Thymus (tissue), 11 donors: ENCODE data around the gene PSAPL1. TPM values are rescaled to one million over a fixed set of nuclear protein-coding genes. Genes with fewer than 3 reads are reported as not detected.

ENCODE experiments used
- DNase-seq, 9 donors: peaks; one replicate each; pipeline ENCODE4 v3.0.0-alpha.2; 2013; ENCODE audit warnings: low spot score in 9 of 9, low read depth in 6 of 9, missing footprints in 1 of 9
- H3K27ac ChIP-seq, 2 donors: one replicate each; pipeline ENCODE4 v1.5.1; 2013; ENCODE audit warnings: control low read depth in 1 of 2, low read depth in 1 of 2, low read length in 1 of 2, mild to moderate bottlenecking in 1 of 2, moderate library complexity in 1 of 2
- H3K27me3 ChIP-seq, 2 donors: one replicate each; pipeline ENCODE4 v1.5.1; 2013; ENCODE audit warnings: low read length in 1 of 2; ENCODE audit not compliant: control insufficient read depth in 2 of 2, insufficient read depth in 1 of 2
- H3K36me3 ChIP-seq, 2 donors: one replicate each; pipeline ENCODE4 v1.5.1; 2013; ENCODE audit warnings: low read length in 1 of 2, mild to moderate bottlenecking in 1 of 2, moderate library complexity in 1 of 2; ENCODE audit not compliant: control insufficient read depth in 2 of 2, insufficient read depth in 2 of 2
- H3K4me1 ChIP-seq, 2 donors: one replicate each; pipeline ENCODE4 v1.5.1; 2013; ENCODE audit warnings: low read length in 2 of 2; ENCODE audit not compliant: control insufficient read depth in 2 of 2, insufficient read depth in 2 of 2
- H3K4me3 ChIP-seq, 2 donors: one replicate each; pipeline ENCODE4 v1.5.1; 2013; ENCODE audit warnings: low read length in 2 of 2, control low read depth in 1 of 2, mild to moderate bottlenecking in 1 of 2
- H3K9me3 ChIP-seq, 2 donors: one replicate each; pipeline ENCODE4 v1.5.1; 2013; ENCODE audit warnings: low read length in 1 of 2, mild to moderate bottlenecking in 1 of 2; ENCODE audit not compliant: control insufficient read depth in 2 of 2, insufficient read depth in 1 of 2
- WGBS: extraction: QIAGEN DNeasy Blood & Tissue Kit; methylation state at CpG from one replicate; pipeline ENCODE4 v1.1.7; 2013; 5-methylcytosine and 5-hydroxymethylcytosine counted together
- polyA plus RNA-seq: library from polyadenylated mRNA; stranded (reverse); fragments of 200-250 nt; gene quantifications from one replicate; pipeline ENCODE4 v1.2.3, GENCODE V29; 2013
- total RNA-seq: library from RNA; stranded (reverse); fragments of 120-200 nt; gene quantifications from one replicate; pipeline ENCODE4 v1.2.4, GENCODE V29; 2013
- donor health status: healthy.

The PSAPL1 gene
- total and polyA plus RNA-seq, 2 donors = 0.09 to 0.64 TPM

DNA sequence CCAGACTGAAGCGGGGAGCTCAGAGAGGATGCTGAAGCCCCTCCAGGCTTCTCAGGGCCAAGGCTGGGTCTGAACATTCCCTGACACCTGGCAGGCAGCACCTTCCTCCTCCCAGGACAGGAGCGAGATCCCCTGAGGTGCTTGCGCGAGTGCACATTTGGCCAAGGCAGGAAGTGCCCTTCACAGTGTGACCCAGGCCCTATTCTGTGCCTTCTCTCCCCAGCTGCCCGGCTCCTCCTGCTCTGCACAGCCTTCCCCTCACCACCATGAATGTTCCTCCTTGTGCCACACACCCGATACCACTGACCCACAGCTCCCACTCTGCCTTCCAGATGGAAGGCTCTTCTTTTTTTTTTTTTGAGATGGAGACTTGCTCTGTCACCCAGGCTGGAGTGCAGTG, 17.1 kb upstream of the PSAPL1 start:
- Histone ChIP-seq H3K4me3 (no peak overlapping the region), H3K27ac (no peak overlapping the region), H3K36me3 (no peaks in the 10 kb centered on the region), H3K27me3 (no peaks in the 10 kb centered on the region), H3K4me1 (no peaks in the 10 kb centered on the region), H3K9me3 (peaks cover 2 to 5% of the 10 kb centered on the region in 2 donors)
- 72% methylated on average over 6 of the region's 6 CpGs for WGBS
- DNase-seq = no peak

DNA sequence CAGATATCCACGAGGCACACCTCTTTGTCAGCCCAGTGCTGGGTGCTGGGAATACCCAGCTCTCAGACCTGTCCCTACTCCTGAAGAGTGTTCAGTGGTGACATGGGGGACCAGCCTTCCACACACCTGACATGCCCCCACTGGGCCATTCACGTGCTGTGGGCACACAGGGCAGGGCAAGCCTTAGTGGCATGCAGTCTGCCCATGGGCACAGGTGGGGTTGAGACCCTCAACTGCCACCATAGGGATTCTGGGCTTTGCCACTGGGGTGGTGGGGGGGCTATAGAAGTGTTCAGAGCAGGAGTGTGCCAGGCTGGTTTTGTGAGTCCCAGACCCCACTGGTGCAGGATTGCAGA, 16.7 kb upstream of the PSAPL1 start:
- H3K9me3 ChIP-seq = peaks cover 2 to 5% of the 10 kb centered on the region in 2 donors
- no peak overlapping the region for H3K4me3 ChIP-seq
- 84% methylated on average over 2 of the region's 2 CpGs for WGBS
- H3K27me3 ChIP-seq = no peaks in the 10 kb centered on the region
- no peak overlapping the region for H3K27ac ChIP-seq
- no peak for DNase-seq
- no peaks in the 10 kb centered on the region for H3K4me1 ChIP-seq
- no peaks in the 10 kb centered on the region for H3K36me3 ChIP-seq

DNA sequence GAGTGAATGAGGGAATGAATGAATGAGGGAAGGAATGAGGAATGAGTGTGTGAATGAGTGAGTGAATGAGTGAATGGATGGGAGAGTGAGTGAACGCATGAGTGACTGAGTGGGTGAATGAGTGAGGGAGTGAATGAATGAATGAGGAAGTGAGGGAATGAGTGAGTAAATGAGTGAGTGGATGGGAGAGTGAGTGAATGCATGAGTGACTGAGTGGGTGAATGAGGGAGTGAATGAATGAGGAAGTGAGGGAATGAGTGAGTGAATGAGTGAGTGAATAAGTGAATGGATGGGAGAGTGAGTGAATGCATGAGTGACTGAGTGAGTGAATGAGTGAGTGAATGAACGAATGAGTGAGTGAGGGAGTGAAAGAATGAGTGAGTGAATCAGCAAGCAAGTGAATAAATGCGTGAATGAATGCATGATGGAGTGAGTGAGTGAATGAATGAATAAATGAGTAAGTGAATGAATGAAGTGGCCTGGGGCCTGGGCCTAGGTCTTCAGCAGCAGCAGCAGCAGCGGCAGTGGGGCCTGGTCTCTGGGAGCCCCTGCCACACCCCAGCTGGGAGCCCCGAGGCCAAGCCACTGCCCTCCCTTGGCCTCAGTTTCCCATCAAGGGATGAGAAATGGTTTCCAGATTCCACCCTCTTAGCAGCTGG, 16.2 kb upstream of the PSAPL1 start:
- peaks cover 2 to 5% of the 10 kb centered on the region in 2 donors for H3K9me3 ChIP-seq
- no peaks in the 10 kb centered on the region for H3K27me3 ChIP-seq
- no peak for DNase-seq
- no peak overlapping the region for H3K27ac ChIP-seq
- H3K4me3 ChIP-seq = no peak overlapping the region
- no peaks in the 10 kb centered on the region for H3K4me1 ChIP-seq
- H3K36me3 ChIP-seq = no peaks in the 10 kb centered on the region
- WGBS = 81% methylated on average over 5 of the region's 5 CpGs

DNA sequence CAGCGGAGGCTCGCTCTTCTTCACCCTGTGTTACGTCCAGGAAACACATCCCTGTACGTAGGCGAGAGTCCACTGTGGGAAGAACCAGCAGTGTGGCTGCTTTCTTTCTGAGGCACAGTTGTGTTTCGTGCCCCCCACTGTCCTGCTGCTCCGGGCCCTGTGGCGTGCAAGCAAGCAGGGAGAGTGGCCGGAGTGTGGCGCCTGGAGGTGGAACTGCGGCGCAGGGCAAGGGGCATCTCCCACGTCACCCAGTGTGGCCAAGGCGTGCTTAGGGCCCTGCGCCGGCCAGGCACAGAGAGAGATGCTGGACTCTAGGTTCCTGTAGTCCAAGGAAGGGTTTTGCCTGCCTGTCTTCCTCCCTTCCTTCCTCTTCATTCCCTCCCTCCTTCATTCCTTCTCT, 13.3 kb upstream of the PSAPL1 start:
- 83% methylated on average over 16 of the region's 16 CpGs for WGBS
- no peaks in the 10 kb centered on the region for H3K4me1 ChIP-seq
- H3K9me3 ChIP-seq = peaks cover 2 to 5% of the 10 kb centered on the region in 2 donors
- H3K27me3 ChIP-seq = no peaks in the 10 kb centered on the region
- H3K27ac ChIP-seq = no peak overlapping the region
- H3K36me3 ChIP-seq = no peaks in the 10 kb centered on the region
- DNase-seq = no peak
- no peak overlapping the region for H3K4me3 ChIP-seq

DNA sequence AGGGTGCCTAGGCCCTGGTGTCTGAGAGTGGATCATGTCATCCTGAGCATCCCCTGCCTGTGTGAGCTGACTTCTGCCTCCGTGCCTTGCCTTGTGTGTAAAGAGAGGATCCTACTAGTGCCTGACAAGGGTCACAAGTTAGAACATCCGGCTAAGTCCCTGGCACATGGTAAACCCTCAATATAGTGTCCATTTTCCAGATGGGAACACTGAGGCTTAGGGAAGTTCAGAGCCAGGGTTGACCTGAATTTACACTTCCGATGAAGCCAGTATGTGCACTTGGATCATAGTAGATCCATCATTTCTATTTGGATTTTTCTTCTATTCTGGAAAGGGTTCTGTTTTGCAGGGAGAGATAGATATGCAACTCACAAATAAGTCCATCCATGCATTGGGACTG, 12.5 kb upstream of the PSAPL1 start:
- WGBS = 92% methylated on average over 3 of the region's 3 CpGs
- DNase-seq = no peak
- Histone ChIP-seq H3K27ac (no peak overlapping the region), H3K4me1 (no peaks in the 10 kb centered on the region), H3K9me3 (peaks cover 2 to 5% of the 10 kb centered on the region in 2 donors), H3K4me3 (no peak overlapping the region), H3K36me3 (no peaks in the 10 kb centered on the region), H3K27me3 (no peaks in the 10 kb centered on the region)

DNA sequence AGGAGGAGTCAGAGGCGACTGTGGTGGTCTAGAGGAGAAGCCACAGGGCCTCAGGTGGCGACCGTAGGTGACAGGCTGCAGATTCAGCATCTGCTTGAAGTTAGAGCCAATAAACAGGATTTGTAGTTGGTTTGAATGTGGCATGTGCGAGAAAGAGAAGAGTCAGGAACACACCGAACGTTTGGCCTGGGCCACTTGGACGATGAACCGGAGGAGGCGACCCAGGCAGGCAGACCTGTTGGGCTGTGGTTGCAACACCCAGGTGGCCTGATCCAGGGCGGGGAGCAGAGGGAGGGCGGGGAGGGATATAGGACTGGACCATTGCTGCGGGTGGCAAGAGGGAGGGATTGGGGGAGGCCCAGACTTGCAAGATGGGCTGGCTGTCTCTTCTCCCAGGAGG, 10.0 kb upstream of the PSAPL1 start:
- H3K4me3 ChIP-seq = no peak overlapping the region
- H3K27ac ChIP-seq = no peak overlapping the region
- no peaks in the 10 kb centered on the region for H3K27me3 ChIP-seq
- no peak for DNase-seq
- H3K4me1 ChIP-seq = no peaks in the 10 kb centered on the region
- H3K9me3 ChIP-seq = no peaks in the 10 kb centered on the region
- 85% methylated on average over 12 of the region's 12 CpGs for WGBS
- H3K36me3 ChIP-seq = no peaks in the 10 kb centered on the region

DNA sequence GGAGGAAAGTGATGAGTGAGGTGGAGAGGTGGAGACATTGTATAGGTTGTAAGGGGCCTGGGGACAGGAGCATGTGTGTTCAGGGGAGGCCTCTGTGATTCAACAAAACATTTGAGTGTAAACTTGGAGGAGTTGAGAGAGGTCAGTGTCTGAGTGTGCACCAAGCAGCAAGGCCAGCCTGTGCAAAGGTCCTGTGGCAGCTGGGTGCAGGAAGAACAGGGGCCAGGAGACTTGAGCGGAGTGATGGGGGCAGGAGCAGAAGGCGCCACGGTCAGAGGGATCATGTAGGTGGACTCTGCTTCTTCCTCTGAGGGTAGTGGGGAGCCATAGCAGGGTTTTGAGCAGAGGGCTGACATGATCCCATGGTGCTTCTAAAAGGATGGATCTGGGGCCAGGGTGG, 9.6 kb upstream of the PSAPL1 start:
- Histone ChIP-seq H3K27ac (no peak overlapping the region), H3K4me1 (no peaks in the 10 kb centered on the region), H3K36me3 (no peaks in the 10 kb centered on the region), H3K4me3 (no peak overlapping the region), H3K27me3 (no peaks in the 10 kb centered on the region), H3K9me3 (no peaks in the 10 kb centered on the region)
- 97% methylated on average over 3 of the region's 3 CpGs for WGBS
- DNase-seq = no peak

DNA sequence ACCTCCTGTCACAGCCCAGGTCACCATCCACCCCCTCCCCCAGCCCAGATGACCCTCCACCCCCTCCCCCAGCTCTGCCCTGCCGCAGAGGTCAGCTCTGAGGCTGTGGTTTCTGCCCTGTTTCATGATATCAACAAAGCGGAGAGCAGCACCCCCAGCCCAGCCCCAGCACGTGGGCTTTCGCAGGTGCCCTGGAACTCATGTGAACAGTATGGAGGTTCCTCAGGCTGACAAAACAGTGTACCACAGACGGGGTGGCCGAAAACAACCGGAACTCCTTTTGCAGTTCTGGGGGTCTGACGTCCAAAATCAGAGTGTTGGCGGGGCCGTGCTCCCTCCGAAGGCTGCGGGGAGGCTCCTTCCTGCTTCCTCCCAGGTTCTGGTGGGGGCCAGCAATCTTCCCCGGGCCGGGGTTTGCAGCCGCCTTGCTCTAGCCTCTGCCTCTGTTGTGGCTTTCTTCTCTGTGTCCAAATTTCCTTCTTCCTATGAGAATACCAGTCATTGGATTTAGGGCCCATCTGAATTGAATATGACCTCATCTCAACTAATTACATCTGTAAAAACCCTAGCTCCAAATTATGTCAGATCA, 7.9 kb upstream of the PSAPL1 start:
- 35% methylated on average over 15 of the region's 15 CpGs for WGBS
- no peak for DNase-seq
- H3K4me3 ChIP-seq = no peak overlapping the region
- H3K27me3 ChIP-seq = no peaks in the 10 kb centered on the region
- H3K36me3 ChIP-seq = no peaks in the 10 kb centered on the region
- no peaks in the 10 kb centered on the region for H3K4me1 ChIP-seq
- H3K9me3 ChIP-seq = no peaks in the 10 kb centered on the region
- H3K27ac ChIP-seq = no peak overlapping the region

DNA sequence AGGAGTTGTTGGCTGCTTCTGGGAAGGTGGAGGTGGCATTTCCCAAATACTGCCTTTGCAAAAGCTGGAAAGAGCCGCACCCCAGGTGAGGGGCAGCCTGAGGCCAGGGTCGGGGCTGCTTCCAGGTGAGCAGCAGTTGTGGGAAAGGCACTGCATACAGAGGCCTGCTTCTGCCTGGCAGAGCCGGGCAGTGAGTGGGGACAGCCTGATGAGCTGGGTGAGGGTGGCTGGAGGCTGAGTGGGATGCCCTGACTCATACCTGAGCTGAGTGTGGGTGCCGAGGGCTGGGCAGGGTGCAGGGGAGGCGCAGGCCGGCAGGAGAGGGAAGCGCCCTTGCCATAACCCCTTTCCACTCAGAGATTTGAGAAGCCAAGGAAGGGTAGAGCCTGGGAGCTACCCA, 6.5 kb upstream of the PSAPL1 start:
- Histone ChIP-seq H3K27me3 (no peaks in the 10 kb centered on the region), H3K27ac (no peak overlapping the region), H3K4me1 (no peaks in the 10 kb centered on the region), H3K4me3 (no peak overlapping the region), H3K9me3 (no peaks in the 10 kb centered on the region), H3K36me3 (no peaks in the 10 kb centered on the region)
- no peak for DNase-seq
- WGBS = 87% methylated on average over 7 of the region's 7 CpGs
